PC-3 (cell line): ENCODE measurements around the gene METTL16.

Experiments
- EZH2 ChIP-seq: fragments of 300-600 bp; sonication (generic); IDR thresholded peaks from one replicate; pipeline ENCODE4 v1.6.1; 2017; ENCODE audit warnings: antibody characterized with exemption, mild to moderate bottlenecking, low read length; ENCODE audit not compliant: unreplicated experiment
- EZH2phosphoT487 ChIP-seq: fragments of 300-600 bp; sonication (generic); IDR thresholded peaks from 2 replicates; pipeline ENCODE4 v1.6.1; 2018; ENCODE audit warnings: mild to moderate bottlenecking, antibody characterized with exemption, low read length, borderline replicate concordance
- TF ChIP-seq, protein P1 (sequence below): fragments of 300-600 bp; sonication (generic); conservative IDR thresholded peaks from 2 replicates; pipeline ENCODE4 v1.5.1; 2017; ENCODE audit warnings: antibody characterized with exemption, low read depth, mild to moderate bottlenecking, low read length

DNA sequence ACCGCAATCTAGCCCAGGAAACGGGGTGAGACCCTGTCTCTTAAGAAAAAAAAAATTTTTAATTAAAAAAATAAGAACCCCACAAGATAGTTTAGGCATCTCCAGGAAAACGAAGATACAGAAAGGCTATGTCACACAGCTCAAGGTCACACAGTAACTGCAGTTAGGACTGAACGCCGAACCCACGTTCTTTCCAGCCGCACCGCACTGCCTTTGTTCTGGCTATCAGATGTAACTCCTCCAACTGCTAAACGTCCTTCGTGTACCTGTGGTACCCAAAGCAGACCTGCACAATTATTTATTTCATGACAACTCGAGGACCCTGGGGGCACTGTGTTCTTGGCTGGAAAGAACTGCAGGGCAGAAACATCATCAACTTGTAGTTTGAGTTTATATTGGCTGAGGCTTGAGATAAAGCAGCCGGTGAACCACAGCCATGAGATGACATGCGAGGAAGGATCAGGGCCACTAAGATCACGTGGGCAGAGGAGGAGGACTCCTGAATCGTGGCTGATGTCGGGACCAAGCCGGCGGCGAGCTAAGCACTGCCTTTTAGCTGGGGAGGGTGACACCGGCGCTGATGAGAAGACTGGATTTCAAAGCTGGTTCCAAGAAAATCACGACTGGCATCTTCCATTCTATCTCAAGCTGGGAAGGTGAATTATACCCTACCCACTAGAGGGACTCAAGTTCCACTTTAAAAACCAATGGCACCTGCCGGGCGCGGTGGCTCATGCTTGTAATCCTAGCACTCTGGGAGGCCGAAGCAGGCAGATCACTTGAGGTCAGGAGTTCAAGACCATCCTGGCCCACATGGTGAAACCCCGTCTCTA, 90.2 kb downstream of the METTL16 start:
- no peak for TF ChIP-seq EZH2phosphoT487
- TF ChIP-seq, protein P1, sequence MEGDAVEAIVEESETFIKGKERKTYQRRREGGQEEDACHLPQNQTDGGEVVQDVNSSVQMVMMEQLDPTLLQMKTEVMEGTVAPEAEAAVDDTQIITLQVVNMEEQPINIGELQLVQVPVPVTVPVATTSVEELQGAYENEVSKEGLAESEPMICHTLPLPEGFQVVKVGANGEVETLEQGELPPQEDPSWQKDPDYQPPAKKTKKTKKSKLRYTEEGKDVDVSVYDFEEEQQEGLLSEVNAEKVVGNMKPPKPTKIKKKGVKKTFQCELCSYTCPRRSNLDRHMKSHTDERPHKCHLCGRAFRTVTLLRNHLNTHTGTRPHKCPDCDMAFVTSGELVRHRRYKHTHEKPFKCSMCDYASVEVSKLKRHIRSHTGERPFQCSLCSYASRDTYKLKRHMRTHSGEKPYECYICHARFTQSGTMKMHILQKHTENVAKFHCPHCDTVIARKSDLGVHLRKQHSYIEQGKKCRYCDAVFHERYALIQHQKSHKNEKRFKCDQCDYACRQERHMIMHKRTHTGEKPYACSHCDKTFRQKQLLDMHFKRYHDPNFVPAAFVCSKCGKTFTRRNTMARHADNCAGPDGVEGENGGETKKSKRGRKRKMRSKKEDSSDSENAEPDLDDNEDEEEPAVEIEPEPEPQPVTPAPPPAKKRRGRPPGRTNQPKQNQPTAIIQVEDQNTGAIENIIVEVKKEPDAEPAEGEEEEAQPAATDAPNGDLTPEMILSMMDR: no peak
- no peak for TF ChIP-seq EZH2
